ENCODE results near the gene TBC1D23. TPM values are rescaled to one million over a fixed set of nuclear protein-coding genes. Genes with fewer than 3 reads are reported as not detected.

TBC1D23 gene
- total RNA-seq, 1 donor from 2014 or later, result 33.2 TPM

DNA sequence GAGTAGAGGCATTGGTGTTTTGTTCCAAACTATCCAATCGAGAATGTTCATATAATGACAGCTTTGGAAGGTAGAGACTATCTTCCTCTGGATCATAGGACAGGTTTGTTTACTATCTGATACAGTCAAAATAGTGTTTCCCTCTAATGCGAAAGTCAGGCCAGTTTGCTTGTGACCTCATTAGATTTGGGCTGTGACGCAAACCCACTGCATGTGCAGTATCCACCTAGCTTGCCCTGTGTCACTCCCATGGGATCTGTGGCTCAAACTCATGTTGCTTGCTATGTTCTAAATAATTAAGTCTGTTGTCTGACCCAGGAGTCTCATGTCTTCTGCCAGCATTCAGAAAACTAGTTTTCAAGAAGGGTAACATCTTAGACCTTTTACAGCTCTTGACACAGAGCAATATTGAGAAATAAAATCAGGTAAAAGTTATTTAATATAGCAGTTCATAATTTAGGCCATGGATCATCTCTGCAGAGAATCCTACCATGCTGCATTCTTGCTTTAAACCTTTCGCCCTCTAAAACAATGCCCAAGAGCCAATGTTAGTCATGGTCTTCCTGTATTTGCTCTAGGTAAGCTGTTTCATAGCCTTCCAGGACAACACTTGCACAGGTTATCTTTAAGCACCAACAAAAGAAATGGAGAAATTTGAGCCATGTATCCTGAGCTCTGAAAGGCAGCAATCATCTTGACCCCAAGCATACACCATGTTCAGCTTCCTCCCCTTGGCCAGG, 100.1 kb downstream of the TBC1D23 start:
- no peaks in the 10 kb centered on the region for H3K27me3 Mint-ChIP-seq (ENCODE audit: unreplicated experiment)
- H3K27ac Mint-ChIP-seq (ENCODE audit: unreplicated experiment), result no peak overlapping the region
- peaks cover 11% of the 10 kb centered on the region for H3K36me3 Mint-ChIP-seq (ENCODE audit: unreplicated experiment)
- TF ChIP-seq, protein P1, sequence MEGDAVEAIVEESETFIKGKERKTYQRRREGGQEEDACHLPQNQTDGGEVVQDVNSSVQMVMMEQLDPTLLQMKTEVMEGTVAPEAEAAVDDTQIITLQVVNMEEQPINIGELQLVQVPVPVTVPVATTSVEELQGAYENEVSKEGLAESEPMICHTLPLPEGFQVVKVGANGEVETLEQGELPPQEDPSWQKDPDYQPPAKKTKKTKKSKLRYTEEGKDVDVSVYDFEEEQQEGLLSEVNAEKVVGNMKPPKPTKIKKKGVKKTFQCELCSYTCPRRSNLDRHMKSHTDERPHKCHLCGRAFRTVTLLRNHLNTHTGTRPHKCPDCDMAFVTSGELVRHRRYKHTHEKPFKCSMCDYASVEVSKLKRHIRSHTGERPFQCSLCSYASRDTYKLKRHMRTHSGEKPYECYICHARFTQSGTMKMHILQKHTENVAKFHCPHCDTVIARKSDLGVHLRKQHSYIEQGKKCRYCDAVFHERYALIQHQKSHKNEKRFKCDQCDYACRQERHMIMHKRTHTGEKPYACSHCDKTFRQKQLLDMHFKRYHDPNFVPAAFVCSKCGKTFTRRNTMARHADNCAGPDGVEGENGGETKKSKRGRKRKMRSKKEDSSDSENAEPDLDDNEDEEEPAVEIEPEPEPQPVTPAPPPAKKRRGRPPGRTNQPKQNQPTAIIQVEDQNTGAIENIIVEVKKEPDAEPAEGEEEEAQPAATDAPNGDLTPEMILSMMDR (IDR thresholded peaks at IDR 0.05; ENCODE audit: partially characterized antibody, unreplicated experiment), result no peak
- no peaks in the 10 kb centered on the region for H3K9me3 Mint-ChIP-seq (ENCODE audit: unreplicated experiment)
- no peak overlapping the region for H3K4me3 Mint-ChIP-seq (ENCODE audit: unreplicated experiment)
- no peak for DNase-seq
- H3K4me1 Mint-ChIP-seq (ENCODE audit: low read depth, unreplicated experiment), result no peaks in the 10 kb centered on the region

DNA sequence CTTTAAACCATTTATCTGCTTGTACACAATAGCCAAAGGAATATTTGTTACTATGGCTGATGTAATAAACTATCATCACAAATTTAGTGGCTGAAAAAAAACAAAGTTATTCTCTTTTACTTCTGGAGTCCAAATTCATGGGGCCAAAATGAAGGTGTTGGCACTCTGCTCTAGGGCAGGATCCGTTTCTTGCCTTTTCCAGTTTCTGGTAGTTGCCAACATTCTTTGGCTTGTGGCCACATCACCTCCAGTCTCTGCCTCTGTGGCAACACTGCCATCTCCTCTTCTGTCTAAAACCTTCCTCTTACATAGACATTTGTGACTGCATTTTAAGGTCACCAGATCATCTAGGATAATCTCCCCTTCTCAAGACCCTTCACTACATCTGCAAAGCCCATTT, 101.1 kb downstream of the TBC1D23 start:
- peaks cover 11% of the 10 kb centered on the region for H3K36me3 Mint-ChIP-seq (ENCODE audit: unreplicated experiment)
- no peaks in the 10 kb centered on the region for H3K4me1 Mint-ChIP-seq (ENCODE audit: low read depth, unreplicated experiment)
- DNase-seq, result no peak

DNA sequence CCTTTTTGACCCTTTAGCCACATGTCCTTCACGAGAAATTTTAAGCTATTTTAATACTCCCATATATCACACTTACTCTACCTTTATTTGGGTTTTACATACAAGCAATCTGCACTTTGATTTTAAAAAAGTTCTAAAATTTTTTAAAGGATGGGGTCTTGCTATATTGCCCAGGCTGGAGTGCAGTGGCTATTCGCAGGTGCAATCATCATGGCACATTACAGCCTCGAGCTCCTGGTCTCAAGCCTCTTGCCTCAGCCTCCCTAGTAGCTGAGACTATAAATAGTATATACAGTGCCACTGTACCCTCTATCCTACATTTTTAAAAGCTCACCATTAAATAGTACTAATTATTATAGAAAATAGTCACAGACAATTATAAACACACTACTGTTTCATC, 103.6 kb downstream of the TBC1D23 start:
- H3K27ac Mint-ChIP-seq (ENCODE audit: unreplicated experiment), result no peak overlapping the region
- no peaks in the 10 kb centered on the region for H3K4me1 Mint-ChIP-seq (ENCODE audit: low read depth, unreplicated experiment)
- no peaks in the 10 kb centered on the region for H3K9me3 Mint-ChIP-seq (ENCODE audit: unreplicated experiment)
- peaks cover 11% of the 10 kb centered on the region for H3K36me3 Mint-ChIP-seq (ENCODE audit: unreplicated experiment)
- DNase-seq, result no peak
- TF ChIP-seq, protein P1 (IDR thresholded peaks at IDR 0.05; ENCODE audit: partially characterized antibody, unreplicated experiment), result no peak
- no peaks in the 10 kb centered on the region for H3K27me3 Mint-ChIP-seq (ENCODE audit: unreplicated experiment)
- no peak overlapping the region for H3K4me3 Mint-ChIP-seq (ENCODE audit: unreplicated experiment)

More for the DNA sequence above, 101.1 kb downstream of the TBC1D23 start:
- no peak overlapping the region for H3K27ac Mint-ChIP-seq (ENCODE audit: unreplicated experiment)
- H3K27me3 Mint-ChIP-seq (ENCODE audit: unreplicated experiment), result no peaks in the 10 kb centered on the region
- TF ChIP-seq, protein P1 (IDR thresholded peaks at IDR 0.05; ENCODE audit: partially characterized antibody, unreplicated experiment), result no peak
- no peak overlapping the region for H3K4me3 Mint-ChIP-seq (ENCODE audit: unreplicated experiment)
- H3K9me3 Mint-ChIP-seq (ENCODE audit: unreplicated experiment), result no peaks in the 10 kb centered on the region

DNA sequence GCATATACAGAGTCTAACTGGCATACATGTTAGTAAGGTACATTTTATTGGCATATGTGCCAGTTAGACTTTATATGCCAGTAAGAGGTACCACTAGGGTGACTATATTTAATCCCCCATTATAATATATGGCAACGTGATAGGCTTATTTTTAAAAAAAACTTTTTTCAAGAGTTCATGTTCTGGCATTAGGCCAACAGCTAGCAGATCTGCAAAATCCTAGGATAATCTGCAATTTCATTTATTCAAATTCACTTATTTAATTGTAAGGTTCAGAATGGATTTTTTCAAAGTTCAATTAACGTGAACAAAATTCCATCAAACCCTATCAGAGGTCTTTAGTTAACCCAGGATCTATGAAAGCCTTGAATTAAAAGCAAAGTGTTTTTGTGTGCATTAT, 105.6 kb downstream of the TBC1D23 start:
- Mint-ChIP-seq H3K4me1 (ENCODE audit: low read depth, unreplicated experiment) (no peaks in the 10 kb centered on the region), H3K27ac (ENCODE audit: unreplicated experiment) (no peak overlapping the region), H3K4me3 (ENCODE audit: unreplicated experiment) (no peak overlapping the region), H3K9me3 (ENCODE audit: unreplicated experiment) (no peaks in the 10 kb centered on the region), H3K27me3 (ENCODE audit: unreplicated experiment) (no peaks in the 10 kb centered on the region), H3K36me3 (ENCODE audit: unreplicated experiment) (peaks cover 5% of the 10 kb centered on the region)
- TF ChIP-seq, protein P1 (IDR thresholded peaks at IDR 0.05; ENCODE audit: partially characterized antibody, unreplicated experiment), result no peak
- DNase-seq, result no peak

DNA sequence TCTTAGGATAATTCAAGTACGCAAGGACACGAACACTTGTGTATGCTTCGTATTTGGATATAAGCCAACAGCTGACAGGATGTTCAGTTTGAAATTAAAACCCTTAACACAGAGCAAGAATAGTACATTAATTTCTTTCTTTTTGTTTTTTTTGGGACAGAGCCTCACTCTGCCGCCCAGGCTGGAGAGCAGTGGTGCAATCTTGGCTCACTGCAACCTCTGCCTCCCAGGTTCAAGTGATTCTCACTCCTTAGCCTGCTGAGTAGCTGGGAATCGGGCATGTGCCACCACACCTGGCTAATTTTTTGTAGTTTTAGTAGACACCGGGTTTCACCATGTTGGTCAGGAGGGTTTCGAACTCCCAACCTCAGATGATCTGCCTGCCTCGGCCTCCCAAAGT, 107.6 kb downstream of the TBC1D23 start:
- no peak overlapping the region for H3K4me3 Mint-ChIP-seq (ENCODE audit: unreplicated experiment)
- no peaks in the 10 kb centered on the region for H3K4me1 Mint-ChIP-seq (ENCODE audit: low read depth, unreplicated experiment)
- H3K36me3 Mint-ChIP-seq (ENCODE audit: unreplicated experiment), result no peaks in the 10 kb centered on the region
- TF ChIP-seq, protein P1 (IDR thresholded peaks at IDR 0.05; ENCODE audit: partially characterized antibody, unreplicated experiment), result no peak
- H3K27me3 Mint-ChIP-seq (ENCODE audit: unreplicated experiment), result no peaks in the 10 kb centered on the region
- no peaks in the 10 kb centered on the region for H3K9me3 Mint-ChIP-seq (ENCODE audit: unreplicated experiment)
- no peak for DNase-seq
- H3K27ac Mint-ChIP-seq (ENCODE audit: unreplicated experiment), result no peak overlapping the region
